HUDEP-2 (cell line): Measurements from ENCODE around the gene INSRR.

ENCODE experiments used
- DNase-seq, 76 experiments: peaks; one replicate each; lab custom pipeline; 2025; ENCODE audit not compliant: unreplicated experiment in 76 of 76; lab: John Stamatoyannopoulos, UW

Gene INSRR

GRCh38 chr1:156876281-156876680, 17.4 kb upstream of the INSRR start:
- no peak for DNase-seq

- no peak for DNase-seq
These were observed 16.4 kb upstream of the INSRR start for GRCh38 chr1:156875341-156875615.

DNA sequence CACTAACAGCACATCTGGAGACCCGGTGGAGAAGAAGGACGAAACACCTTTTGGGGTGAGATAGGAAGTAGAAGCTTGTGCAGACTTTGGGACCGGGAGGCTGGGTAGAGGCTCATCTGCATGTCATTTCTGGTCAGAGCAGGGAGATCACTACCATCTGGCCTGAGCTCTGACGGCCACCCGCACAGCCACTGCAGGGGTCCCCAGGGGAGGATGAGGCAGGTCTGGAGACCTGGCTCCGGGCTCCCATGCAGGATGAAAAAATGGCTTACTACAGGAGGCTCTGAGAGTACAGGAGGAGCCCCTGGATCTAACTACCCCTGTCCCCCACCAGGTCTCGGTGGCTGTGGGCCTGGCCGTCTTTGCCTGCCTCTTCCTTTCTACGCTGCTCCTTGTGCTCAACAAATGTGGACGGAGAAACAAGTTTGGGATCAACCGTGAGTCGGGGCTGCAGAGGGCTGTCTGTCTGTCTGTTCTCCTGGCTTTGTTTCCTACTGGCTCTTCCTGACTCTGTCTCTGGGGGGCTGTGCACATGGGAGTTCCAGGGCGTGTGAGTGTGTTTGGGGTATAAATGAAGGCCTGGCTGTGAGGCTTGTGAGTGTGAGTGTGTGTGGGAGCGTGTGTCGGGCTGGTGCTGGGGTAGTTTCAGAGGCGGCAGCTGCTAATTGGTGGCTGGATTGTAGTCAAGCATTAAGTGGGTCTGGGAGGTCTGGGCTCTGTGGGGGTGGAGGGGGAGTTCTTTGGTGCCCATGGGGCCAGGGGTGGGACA, 15.8 kb upstream of the INSRR start:
- DNase-seq: no peak

GRCh38 chr1:156874142-156874541, 15.2 kb upstream of the INSRR start:
- no peak for DNase-seq

- no peak for DNase-seq
These were observed 14.7 kb upstream of the INSRR start for GRCh38 chr1:156873659-156874058.

DNA sequence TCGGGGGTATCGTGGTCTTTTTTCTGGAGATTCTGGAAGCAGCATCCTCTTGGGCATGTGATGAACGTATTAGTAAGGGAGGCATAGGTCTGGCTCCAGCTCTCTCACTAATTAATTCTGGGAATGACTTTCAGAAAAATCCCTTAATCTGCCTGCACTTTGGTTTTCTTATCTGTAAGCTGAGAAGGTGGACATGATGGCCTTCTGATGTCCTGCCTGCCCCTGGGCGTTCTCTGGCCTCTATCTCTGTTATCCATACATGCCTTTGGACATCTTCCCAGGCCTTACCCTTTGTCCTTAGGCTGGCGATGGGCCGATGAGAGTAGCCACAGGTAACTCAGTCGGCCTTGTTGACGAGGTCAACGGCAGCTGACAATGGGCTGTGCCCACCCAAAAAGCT, 10.5 kb upstream of the INSRR start:
- DNase-seq: no peak

GRCh38 chr1:156868341-156868740, 9.4 kb upstream of the INSRR start:
- DNase-seq: no peak

- DNase-seq: no peak
These were observed 7.5 kb upstream of the INSRR start for GRCh38 chr1:156866249-156866909.

DNA sequence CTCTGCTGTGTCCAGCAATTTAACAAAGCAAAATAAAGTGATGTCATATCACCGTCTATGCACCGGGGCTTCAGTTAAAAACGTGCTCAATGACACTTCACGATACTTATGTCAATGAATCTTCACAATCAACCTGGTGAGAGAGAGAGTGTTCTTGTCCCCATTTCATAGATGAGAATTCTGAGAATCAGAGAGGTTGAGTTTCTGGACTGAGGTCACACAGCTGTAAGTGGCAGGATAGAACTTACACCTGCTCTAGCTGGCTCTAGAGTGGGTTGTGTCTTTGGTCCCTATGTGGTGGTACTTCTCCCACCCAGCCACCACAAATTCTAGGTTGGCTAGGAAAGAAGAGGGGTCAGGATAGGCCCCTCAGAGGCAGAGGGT, 6.9 kb upstream of the INSRR start:
- no peak for DNase-seq

GRCh38 chr1:156865258-156865657, 6.3 kb upstream of the INSRR start:
- peak in 1 of 76 experiments; percentile 14 for DNase-seq

GRCh38 chr1:156864796-156865195, 5.9 kb upstream of the INSRR start:
- no peak for DNase-seq

GRCh38 chr1:156863631-156864030, 4.7 kb upstream of the INSRR start:
- peak in 49 of 76 experiments; percentile 9 to 71 (median 34) for DNase-seq

GRCh38 chr1:156862997-156863599, 4.2 kb upstream of the INSRR start:
- peak in 62 of 76 experiments; percentile 17 to 83 (median 54) for DNase-seq

DNA sequence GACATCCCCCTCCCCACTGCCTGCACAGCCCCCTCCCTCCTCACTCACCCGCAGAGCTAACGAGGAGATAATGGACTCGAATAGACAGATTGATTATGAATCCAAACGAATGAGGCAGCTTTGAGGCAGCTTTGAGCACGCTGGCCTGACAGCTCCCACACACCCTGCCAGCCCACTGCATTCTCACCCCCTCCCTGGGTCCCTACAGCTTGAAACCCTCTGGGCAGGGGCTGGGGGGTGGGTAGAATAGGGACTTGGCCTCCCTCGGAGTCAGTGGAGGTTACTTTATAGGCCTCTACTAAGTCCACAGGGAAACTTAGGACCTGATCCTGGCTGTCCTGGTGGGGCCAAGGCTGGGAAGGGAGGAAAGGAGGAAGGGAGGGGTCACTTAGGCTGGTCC, 3.7 kb upstream of the INSRR start:
- DNase-seq: peak in 4 of 76 experiments; percentile 11 to 23 (median 14)

DNA sequence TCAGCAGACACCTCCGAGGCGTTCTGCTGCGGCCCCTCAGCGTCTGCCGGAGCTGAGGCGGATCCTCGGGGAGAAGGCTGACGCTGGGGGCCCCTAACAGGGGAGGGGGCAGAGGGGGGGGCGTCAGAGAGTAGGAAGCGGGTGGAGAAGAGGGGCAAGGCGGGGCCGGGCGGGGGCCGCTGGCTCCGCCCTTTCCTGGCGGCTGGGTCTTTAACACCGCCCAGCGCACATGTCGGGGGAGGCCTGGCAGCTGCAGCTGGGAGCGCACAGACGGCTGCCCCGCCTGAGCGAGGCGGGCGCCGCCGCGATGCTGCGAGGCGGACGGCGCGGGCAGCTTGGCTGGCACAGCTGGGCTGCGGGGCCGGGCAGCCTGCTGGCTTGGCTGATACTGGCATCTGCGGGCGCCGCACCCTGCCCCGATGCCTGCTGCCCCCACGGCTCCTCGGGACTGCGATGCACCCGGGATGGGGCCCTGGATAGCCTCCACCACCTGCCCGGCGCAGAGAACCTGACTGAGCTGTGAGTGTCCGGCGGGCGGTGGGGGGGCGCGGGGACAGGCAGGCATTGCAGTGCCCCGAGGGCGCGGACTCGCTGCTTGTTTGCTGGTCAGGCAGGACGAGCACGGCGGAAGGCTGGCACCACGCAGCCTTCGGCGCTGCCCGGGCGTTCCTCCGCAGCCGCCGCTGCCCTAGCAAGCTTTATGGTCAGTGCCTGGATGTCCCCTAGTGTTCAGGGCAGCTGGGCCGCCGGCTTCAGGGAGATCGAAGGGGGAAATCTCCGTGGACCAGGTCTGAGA, 1.9 kb upstream of the INSRR start, which contains the start of gene NTRK1:
Gene NTRK1, plus strand, starts transcription at position 238 of the 796 bp plus-strand sequence. Its CDS starts 70 bp downstream, at position 308.
- DNase-seq: peak in 39 of 76 experiments; percentile 8 to 58 (median 36)

DNA sequence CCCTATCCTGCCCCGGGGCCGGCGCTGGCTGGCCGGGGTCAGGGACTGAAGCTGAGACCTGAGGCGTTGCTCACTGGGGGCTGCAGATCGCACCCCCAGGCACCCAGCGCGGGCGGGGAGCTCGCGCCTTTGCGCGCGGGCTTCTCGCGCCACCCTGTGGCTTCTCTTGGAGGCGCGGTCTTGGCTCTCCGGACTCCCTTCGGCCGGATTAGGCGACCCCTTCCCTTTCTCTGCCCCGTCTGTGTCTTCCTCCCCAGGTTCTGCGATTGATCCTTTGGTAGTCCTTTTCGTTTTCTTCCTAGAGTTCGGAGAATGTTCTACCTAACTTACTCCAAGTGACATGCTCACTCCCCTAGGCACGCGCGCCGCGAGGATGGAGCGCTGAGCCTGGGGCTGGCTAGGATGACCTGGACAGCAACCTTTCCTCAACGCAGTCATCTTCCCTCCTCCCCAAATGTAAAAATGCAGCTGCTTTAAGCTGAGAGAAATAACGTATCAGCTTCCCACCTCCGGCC, 1.3 kb upstream of the INSRR start:
- peak in 31 of 76 experiments; percentile 4 to 68 (median 25) for DNase-seq

DNA sequence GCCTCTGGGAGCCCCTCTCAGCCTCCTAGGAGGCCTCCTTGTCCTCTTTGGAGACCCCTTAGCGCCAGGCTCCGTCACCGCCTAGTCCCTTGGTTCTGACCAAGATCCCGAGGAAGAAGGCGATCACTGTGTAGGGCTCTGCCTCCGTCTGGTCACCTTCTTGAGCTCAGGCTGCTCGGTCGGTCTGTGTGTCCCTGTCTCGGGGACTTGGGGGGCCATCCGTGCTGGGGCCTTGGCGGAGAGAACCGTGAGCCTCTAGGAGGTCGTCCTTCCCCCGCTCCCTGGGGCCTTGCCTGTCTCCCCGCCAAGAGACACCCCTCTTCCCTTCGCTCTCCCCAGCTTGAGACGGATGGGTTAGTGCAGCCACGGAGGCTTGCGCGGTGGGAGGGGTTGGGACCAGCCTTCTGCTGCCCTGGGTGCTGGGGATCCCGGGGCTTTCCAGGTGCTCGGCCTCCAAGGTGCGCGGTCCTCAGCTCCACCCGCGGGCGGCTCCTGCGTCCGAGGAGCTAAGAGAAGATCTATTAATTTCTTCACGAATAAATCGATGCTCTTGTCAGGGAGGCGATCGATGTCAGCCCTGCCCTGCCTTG, 701 bp upstream of the INSRR start:
- DNase-seq: peak in 5 of 76 experiments; percentile 9 to 45 (median 32)

- peak in 15 of 76 experiments; percentile 4 to 50 (median 29) for DNase-seq
These were observed 361 bp downstream of the INSRR start for GRCh38 chr1:156858555-156858956.

- no peak for DNase-seq
These were observed 1.4 kb downstream of the INSRR start for GRCh38 chr1:156857532-156857931.

- DNase-seq: no peak
These were observed 2.6 kb downstream of the INSRR start for GRCh38 chr1:156856282-156856785.
